ENCODE results near the gene TRIM71.

The TRIM71 gene

DNA sequence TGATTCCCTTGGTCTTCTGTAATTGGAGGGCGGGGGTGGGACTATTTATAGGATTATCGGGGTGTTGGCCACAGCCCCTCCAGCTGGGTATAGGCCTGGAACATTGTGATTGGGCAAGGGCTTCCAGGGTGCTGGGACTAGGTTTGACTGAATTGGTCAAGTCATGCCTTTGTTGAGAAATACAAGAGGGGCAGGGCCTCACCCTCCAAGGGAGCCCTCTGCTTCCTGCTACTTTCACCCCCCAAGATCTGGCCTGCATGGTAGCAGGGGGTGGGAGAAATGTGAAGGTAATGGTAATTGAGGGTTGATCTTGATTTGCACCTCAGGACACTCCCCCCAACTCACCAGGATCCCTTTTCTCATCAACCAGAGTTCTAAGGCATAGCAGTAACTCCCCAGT, 25.2 kb downstream of the TRIM71 start:
- H3F3A ChIP-seq (ENCODE audit: low read depth) = peaks cover 7% of the 10 kb centered on the region
- H4K20me1 ChIP-seq (ENCODE audit: insufficient read depth, low read length, poor library complexity, severe bottlenecking) = no peaks in the 10 kb centered on the region
- peaks cover 92% of the 10 kb centered on the region for H3K79me2 ChIP-seq (ENCODE audit: insufficient read depth, low read length)
- H3K4me2 ChIP-seq (ENCODE audit: low read depth, low read length, poor library complexity, severe bottlenecking) = peak overlapping the region; percentile 84
- H2AFZ ChIP-seq (ENCODE audit: low read length) = no peak overlapping the region
- no peaks in the 10 kb centered on the region for H3K9me3 ChIP-seq (ENCODE audit: insufficient read depth, low read depth, low read length)
- peak overlapping the region; percentile 56 for H3K4me3 ChIP-seq (ENCODE audit: low read length, poor library complexity, severe bottlenecking)
- H3K27me3 ChIP-seq (ENCODE audit: insufficient read depth, low read length, poor library complexity, severe bottlenecking) = no peaks in the 10 kb centered on the region
- peaks cover 83% of the 10 kb centered on the region for H3K4me1 ChIP-seq (ENCODE audit: insufficient read depth, low read length, poor library complexity, severe bottlenecking)
- H3K9me2 ChIP-seq (replicated peaks; ENCODE audit: low read depth, low read length) = no peaks in the 10 kb centered on the region
- no peaks in the 10 kb centered on the region for H3K36me3 ChIP-seq (ENCODE audit: insufficient read depth, low read length)
- H3K9ac ChIP-seq (ENCODE audit: low read depth, low read length, poor library complexity, severe bottlenecking) = peak overlapping the region; percentile 55
- TF ChIP-seq, protein P1, sequence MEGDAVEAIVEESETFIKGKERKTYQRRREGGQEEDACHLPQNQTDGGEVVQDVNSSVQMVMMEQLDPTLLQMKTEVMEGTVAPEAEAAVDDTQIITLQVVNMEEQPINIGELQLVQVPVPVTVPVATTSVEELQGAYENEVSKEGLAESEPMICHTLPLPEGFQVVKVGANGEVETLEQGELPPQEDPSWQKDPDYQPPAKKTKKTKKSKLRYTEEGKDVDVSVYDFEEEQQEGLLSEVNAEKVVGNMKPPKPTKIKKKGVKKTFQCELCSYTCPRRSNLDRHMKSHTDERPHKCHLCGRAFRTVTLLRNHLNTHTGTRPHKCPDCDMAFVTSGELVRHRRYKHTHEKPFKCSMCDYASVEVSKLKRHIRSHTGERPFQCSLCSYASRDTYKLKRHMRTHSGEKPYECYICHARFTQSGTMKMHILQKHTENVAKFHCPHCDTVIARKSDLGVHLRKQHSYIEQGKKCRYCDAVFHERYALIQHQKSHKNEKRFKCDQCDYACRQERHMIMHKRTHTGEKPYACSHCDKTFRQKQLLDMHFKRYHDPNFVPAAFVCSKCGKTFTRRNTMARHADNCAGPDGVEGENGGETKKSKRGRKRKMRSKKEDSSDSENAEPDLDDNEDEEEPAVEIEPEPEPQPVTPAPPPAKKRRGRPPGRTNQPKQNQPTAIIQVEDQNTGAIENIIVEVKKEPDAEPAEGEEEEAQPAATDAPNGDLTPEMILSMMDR (conservative IDR thresholded peaks at IDR 0.05; ENCODE audit: low read length) = no peak
- no peak for TF ChIP-seq EZH2phosphoT487 (IDR thresholded peaks at IDR 0.05; ENCODE audit: borderline replicate concordance)

DNA sequence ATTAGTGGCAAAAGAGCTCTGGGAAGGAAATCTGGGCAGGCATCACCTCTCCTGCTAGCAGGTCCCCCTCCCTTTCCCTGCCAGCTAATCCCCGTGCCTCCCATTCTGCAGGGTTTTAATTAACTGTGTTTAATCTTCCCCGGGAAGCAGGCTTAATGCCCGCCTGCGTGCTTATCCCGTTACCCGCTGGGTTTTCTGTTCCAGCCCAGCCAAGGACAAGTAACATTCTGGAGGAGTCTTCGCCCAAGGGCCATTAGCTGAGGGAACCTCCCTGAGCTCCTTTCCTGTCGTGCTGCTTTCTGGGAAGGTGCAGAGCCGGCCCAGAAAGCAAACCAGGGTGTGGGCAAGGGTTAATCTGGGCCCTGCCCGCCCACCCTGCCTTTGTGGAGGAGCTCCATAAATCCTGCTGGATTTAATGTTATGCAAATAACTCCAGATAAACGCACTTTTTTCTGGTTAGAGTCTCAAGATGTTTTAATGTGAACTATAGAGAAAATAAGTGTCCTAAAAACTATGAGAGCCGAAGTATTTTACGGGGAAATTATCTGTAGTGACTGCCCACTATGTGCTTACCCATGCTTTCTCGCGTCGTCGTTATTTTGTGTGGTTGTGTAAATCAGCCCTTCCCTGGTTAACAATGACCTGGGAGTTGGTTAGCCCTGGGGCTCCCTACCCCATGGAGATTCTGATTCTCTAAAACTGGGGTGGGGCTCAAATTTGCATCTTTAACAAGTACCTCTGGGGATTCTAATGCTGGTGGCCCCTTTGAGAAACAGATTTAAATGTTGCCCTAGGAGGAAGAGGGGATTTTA, 25.9 kb downstream of the TRIM71 start:
- Histone ChIP-seq H3K36me3 (ENCODE audit: insufficient read depth, low read length) (no peaks in the 10 kb centered on the region), H3K9me3 (ENCODE audit: insufficient read depth, low read depth, low read length) (no peaks in the 10 kb centered on the region), H3K4me3 (ENCODE audit: low read length, poor library complexity, severe bottlenecking) (peak overlapping the region; percentile 56), H2AFZ (ENCODE audit: low read length) (no peak overlapping the region), H3K27me3 (ENCODE audit: insufficient read depth, low read length, poor library complexity, severe bottlenecking) (no peaks in the 10 kb centered on the region), H3K9ac (ENCODE audit: low read depth, low read length, poor library complexity, severe bottlenecking) (peak overlapping the region; percentile 55), H4K20me1 (ENCODE audit: insufficient read depth, low read length, poor library complexity, severe bottlenecking) (no peaks in the 10 kb centered on the region), H3K4me2 (ENCODE audit: low read depth, low read length, poor library complexity, severe bottlenecking) (peak overlapping the region; percentile 84), H3K79me2 (ENCODE audit: insufficient read depth, low read length) (peaks cover 92% of the 10 kb centered on the region), H3F3A (ENCODE audit: low read depth) (peaks cover 7% of the 10 kb centered on the region), H3K9me2 (replicated peaks; ENCODE audit: low read depth, low read length) (no peaks in the 10 kb centered on the region), H3K4me1 (ENCODE audit: insufficient read depth, low read length, poor library complexity, severe bottlenecking) (peaks cover 90% of the 10 kb centered on the region)
- no peak for TF ChIP-seq EZH2phosphoT487 (IDR thresholded peaks at IDR 0.05; ENCODE audit: borderline replicate concordance)
- TF ChIP-seq, protein P1 (conservative IDR thresholded peaks at IDR 0.05; ENCODE audit: low read length) = no peak

DNA sequence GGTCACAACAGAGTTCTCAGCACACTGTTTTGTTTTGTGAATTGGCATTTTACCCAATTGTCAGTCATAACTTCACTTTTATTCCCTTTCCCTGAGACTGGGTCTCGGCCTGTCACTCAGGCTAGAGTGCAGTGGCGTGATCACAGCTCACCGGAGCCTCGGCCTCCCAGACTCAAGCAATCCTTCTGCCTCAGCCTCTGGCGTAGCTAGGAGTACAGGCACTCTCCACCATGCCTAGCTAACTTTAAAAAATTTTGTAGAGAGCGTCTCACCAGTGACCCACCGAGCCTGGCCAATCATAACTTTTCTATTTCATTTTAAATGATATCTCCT, 26.5 kb downstream of the TRIM71 start:
- Histone ChIP-seq H3K4me2 (ENCODE audit: low read depth, low read length, poor library complexity, severe bottlenecking) (peak overlapping the region; percentile 84), H3K9me3 (ENCODE audit: insufficient read depth, low read depth, low read length) (no peaks in the 10 kb centered on the region), H3K27me3 (ENCODE audit: insufficient read depth, low read length, poor library complexity, severe bottlenecking) (no peaks in the 10 kb centered on the region), H3K9ac (ENCODE audit: low read depth, low read length, poor library complexity, severe bottlenecking) (peak overlapping the region; percentile 55), H2AFZ (ENCODE audit: low read length) (no peak overlapping the region), H3K9me2 (replicated peaks; ENCODE audit: low read depth, low read length) (no peaks in the 10 kb centered on the region), H3K4me1 (ENCODE audit: insufficient read depth, low read length, poor library complexity, severe bottlenecking) (peaks cover 96% of the 10 kb centered on the region), H4K20me1 (ENCODE audit: insufficient read depth, low read length, poor library complexity, severe bottlenecking) (no peaks in the 10 kb centered on the region), H3K4me3 (ENCODE audit: low read length, poor library complexity, severe bottlenecking) (no peak overlapping the region), H3K36me3 (ENCODE audit: insufficient read depth, low read length) (no peaks in the 10 kb centered on the region), H3K79me2 (ENCODE audit: insufficient read depth, low read length) (peaks cover 92% of the 10 kb centered on the region), H3F3A (ENCODE audit: low read depth) (peaks cover 7% of the 10 kb centered on the region)
- no peak for TF ChIP-seq EZH2phosphoT487 (IDR thresholded peaks at IDR 0.05; ENCODE audit: borderline replicate concordance)
- TF ChIP-seq, protein P1 (conservative IDR thresholded peaks at IDR 0.05; ENCODE audit: low read length) = no peak
